WTC11 (cell line): ENCODE data around the gene RTN4. TPM values are rescaled to one million over a fixed set of nuclear protein-coding genes. Genes with fewer than 3 reads are reported as not detected.

Source experiments
- ATAC-seq: fragments of 200-7000 bp; cut with Tn5 transposase; 2 replicates; pipeline ENCODE4 v1.10.0; 2021; ENCODE audit warnings: mild to moderate bottlenecking, moderate library complexity
- CTCF ChIA-PET: fragments of 300-600 bp; sonication (Branson Sonifier 250); formaldehyde crosslinking; loops from one replicate; lab custom pipeline; 2021; ENCODE audit warnings: antibody characterized with exemption; lab: Charles Lee
- POLR2A ChIA-PET: fragments of 350-600 bp; sonication (Branson Sonifier 250); formaldehyde crosslinking; loops from one replicate; lab custom pipeline; 2021; ENCODE audit warnings: antibody characterized with exemption; lab: Charles Lee
- DNase-seq: peaks from one replicate; pipeline ENCODE4 v3.0.0; 2021; ENCODE audit warnings: low spot score
- H3K27ac Mint-ChIP-seq: 2 replicates; pipeline ENCODE4 v1.8.0; 2021; ENCODE audit warnings: mixed read lengths
- H3K27me3 Mint-ChIP-seq: 2 replicates; pipeline ENCODE4 v1.8.0; 2021; ENCODE audit warnings: low read depth, mild to moderate bottlenecking, moderate library complexity, mixed read lengths
- H3K36me3 Mint-ChIP-seq: 2 replicates; pipeline ENCODE4 v1.8.0; 2021; ENCODE audit warnings: mixed read lengths
- H3K4me1 Mint-ChIP-seq: 2 replicates; pipeline ENCODE4 v1.8.0; 2022; ENCODE audit warnings: mixed read lengths
- H3K4me3 Mint-ChIP-seq: 2 replicates; pipeline ENCODE4 v1.8.0; 2021; ENCODE audit warnings: mild to moderate bottlenecking, moderate library complexity, mixed read lengths
- H3K9me3 Mint-ChIP-seq: 2 replicates; pipeline ENCODE4 v1.8.0; 2021; ENCODE audit warnings: mixed read lengths
- AFF4 ChIP-seq: sonication (generic); formaldehyde crosslinking; IDR thresholded peaks from 2 replicates; pipeline ENCODE4 v1.8.1; 2023; ENCODE audit warnings: mild to moderate bottlenecking, missing genetic modification reagents, borderline replicate concordance
- CDX4 ChIP-seq: fragments of 250-450 bp; sonication (Bioruptor Pico); IDR thresholded peaks from 2 replicates; pipeline ENCODE4 v1.9.0; 2021; ENCODE audit warnings: moderate library complexity, mild to moderate bottlenecking, inconsistent platforms, borderline replicate concordance
- CREM ChIP-seq: sonication (generic); formaldehyde crosslinking; IDR thresholded peaks from 2 replicates; pipeline ENCODE4 v1.8.1; 2022; ENCODE audit warnings: mild to moderate bottlenecking, missing genetic modification reagents, moderate library complexity
- ELF4 ChIP-seq: sonication (generic); formaldehyde crosslinking; IDR thresholded peaks from 2 replicates; pipeline ENCODE4 v1.8.1; 2022; ENCODE audit warnings: low read depth, mild to moderate bottlenecking, moderate library complexity, missing genetic modification reagents
- ERG ChIP-seq: fragments of 250-450 bp; sonication (Bioruptor Pico); IDR thresholded peaks from 2 replicates; pipeline ENCODE4 v1.8.0; 2021; ENCODE audit warnings: mild to moderate bottlenecking
- JAZF1 ChIP-seq: fragments of 250-450 bp; sonication (Bioruptor Pico); IDR thresholded peaks from 2 replicates; pipeline ENCODE4 v1.9.0; 2021; ENCODE audit warnings: moderate library complexity, mild to moderate bottlenecking, inconsistent platforms
- JUN ChIP-seq: sonication (generic); formaldehyde crosslinking; IDR thresholded peaks from 2 replicates; pipeline ENCODE4 v1.8.0; 2023; ENCODE audit warnings: mild to moderate bottlenecking, missing genetic modification reagents
- NR2C2 ChIP-seq: sonication (generic); formaldehyde crosslinking; IDR thresholded peaks from 2 replicates; pipeline ENCODE4 v1.8.0; 2022; ENCODE audit warnings: mild to moderate bottlenecking, missing genetic modification reagents
- PRRX2 ChIP-seq: fragments of 250-450 bp; sonication (Bioruptor Pico); IDR thresholded peaks from 2 replicates; pipeline ENCODE4 v1.8.0; 2021; ENCODE audit warnings: mild to moderate bottlenecking
- SMAD3 ChIP-seq: sonication (generic); formaldehyde crosslinking; IDR thresholded peaks from 2 replicates; pipeline ENCODE4 v1.8.0; 2022; ENCODE audit warnings: missing genetic modification reagents, mild to moderate bottlenecking, borderline replicate concordance
- SP1 ChIP-seq: sonication (generic); formaldehyde crosslinking; conservative IDR thresholded peaks from 2 replicates; pipeline ENCODE4 v1.8.1; 2022; ENCODE audit warnings: missing genetic modification reagents
- TCF7 ChIP-seq: sonication (generic); formaldehyde crosslinking; IDR thresholded peaks from 2 replicates; pipeline ENCODE4 v1.8.0; 2022; ENCODE audit warnings: mild to moderate bottlenecking, low read depth, missing genetic modification reagents, moderate library complexity
- ZNF219 ChIP-seq: sonication (generic); formaldehyde crosslinking; IDR thresholded peaks from 2 replicates; pipeline ENCODE4 v1.8.0; 2023; ENCODE audit warnings: missing genetic modification reagents, mild to moderate bottlenecking, borderline replicate concordance
- ZNF232 ChIP-seq: sonication (generic); formaldehyde crosslinking; IDR thresholded peaks from 2 replicates; pipeline ENCODE4 v1.8.0; 2022; ENCODE audit warnings: mild to moderate bottlenecking, missing genetic modification reagents
- ZNF263 ChIP-seq: sonication (generic); formaldehyde crosslinking; IDR thresholded peaks from 2 replicates; pipeline ENCODE4 v1.8.1; 2022; ENCODE audit warnings: low read depth, mild to moderate bottlenecking, moderate library complexity, missing genetic modification reagents
- total RNA-seq: library from RNA; stranded (reverse); gene quantifications from 3 replicates; pipeline ENCODE4 v1.2.3, GENCODE V29; 2021
- TF ChIP-seq, protein P1 (sequence below): fragments of 200-600 bp; IDR thresholded peaks from 2 replicates; pipeline ENCODE4 v1.8.0; 2022; ENCODE audit warnings: antibody characterized with exemption
- TF ChIP-seq, protein P2 (sequence below): sonication (generic); formaldehyde crosslinking; IDR thresholded peaks from 2 replicates; pipeline ENCODE4 v1.8.0; 2023; ENCODE audit warnings: missing genetic modification reagents, mild to moderate bottlenecking, borderline replicate concordance
- TF ChIP-seq, protein P3 (sequence below): sonication (generic); formaldehyde crosslinking; IDR thresholded peaks from 2 replicates; pipeline ENCODE4 v1.8.1; 2022; ENCODE audit warnings: mild to moderate bottlenecking, missing genetic modification reagents, moderate library complexity, borderline replicate concordance
- TF ChIP-seq, protein P4 (sequence below): sonication (generic); formaldehyde crosslinking; conservative IDR thresholded peaks from 2 replicates; pipeline ENCODE4 v1.8.1; 2022; ENCODE audit warnings: mild to moderate bottlenecking, missing genetic modification reagents

The RTN4 gene
- total RNA-seq, 1 experiment from 2014 or later = 202 TPM

DNA sequence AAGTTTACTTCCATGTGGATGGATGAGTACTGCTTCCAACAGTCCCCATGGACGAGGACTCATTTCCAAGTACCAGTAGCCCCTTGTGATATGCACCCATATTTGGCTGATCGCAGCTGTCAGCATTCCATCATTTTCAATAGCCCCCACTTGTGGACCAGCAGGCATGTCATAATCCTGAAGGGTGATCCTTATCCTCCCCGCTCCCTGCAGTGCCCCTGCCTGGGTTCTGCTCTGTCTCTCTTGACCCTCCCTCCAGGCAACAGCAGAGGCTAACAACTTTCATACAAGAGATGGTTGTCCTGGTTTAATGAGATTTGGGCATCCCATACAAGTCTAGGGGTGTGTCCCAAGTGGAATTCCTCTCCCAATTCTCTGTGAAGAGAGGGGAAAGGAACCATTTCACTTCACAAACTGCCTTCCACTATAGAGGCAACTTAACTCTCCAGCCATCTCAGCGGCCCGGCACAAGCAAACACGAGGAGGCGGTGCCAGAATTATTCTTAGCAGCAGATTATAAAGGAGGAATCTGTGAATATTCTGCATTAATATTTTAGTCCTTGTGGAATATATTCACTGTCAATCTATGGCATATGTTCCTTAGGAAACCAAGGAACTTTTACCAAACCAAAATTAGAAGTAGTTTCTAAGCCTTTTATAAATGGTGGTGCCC, 110.7 kb downstream of the RTN4 start (continued):
- TF ChIP-seq CREM = no peak
- TF ChIP-seq, protein P1, sequence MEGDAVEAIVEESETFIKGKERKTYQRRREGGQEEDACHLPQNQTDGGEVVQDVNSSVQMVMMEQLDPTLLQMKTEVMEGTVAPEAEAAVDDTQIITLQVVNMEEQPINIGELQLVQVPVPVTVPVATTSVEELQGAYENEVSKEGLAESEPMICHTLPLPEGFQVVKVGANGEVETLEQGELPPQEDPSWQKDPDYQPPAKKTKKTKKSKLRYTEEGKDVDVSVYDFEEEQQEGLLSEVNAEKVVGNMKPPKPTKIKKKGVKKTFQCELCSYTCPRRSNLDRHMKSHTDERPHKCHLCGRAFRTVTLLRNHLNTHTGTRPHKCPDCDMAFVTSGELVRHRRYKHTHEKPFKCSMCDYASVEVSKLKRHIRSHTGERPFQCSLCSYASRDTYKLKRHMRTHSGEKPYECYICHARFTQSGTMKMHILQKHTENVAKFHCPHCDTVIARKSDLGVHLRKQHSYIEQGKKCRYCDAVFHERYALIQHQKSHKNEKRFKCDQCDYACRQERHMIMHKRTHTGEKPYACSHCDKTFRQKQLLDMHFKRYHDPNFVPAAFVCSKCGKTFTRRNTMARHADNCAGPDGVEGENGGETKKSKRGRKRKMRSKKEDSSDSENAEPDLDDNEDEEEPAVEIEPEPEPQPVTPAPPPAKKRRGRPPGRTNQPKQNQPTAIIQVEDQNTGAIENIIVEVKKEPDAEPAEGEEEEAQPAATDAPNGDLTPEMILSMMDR = no peak
- TF ChIP-seq ZNF263 (CRISPR knock-in tag) = no peak

- Mint-ChIP-seq H3K27ac (no peak overlapping the region), H3K36me3 (no peaks in the 10 kb centered on the region), H3K9me3 (peaks cover 9% of the 10 kb centered on the region; the same call in 1 of the 2 replicates), H3K4me3 (no peak overlapping the region), H3K4me1 (no peaks in the 10 kb centered on the region), H3K27me3 (no peaks in the 10 kb centered on the region)
- CTCF ChIA-PET = no interaction called here
- TF ChIP-seq JUN (no peak), ZNF219 (CRISPR knock-in tag) (no peak), SP1 (CRISPR knock-in tag) (no peak), NR2C2 (no peak), TCF7 (CRISPR knock-in tag) (no peak)
- TF ChIP-seq, protein P2, sequence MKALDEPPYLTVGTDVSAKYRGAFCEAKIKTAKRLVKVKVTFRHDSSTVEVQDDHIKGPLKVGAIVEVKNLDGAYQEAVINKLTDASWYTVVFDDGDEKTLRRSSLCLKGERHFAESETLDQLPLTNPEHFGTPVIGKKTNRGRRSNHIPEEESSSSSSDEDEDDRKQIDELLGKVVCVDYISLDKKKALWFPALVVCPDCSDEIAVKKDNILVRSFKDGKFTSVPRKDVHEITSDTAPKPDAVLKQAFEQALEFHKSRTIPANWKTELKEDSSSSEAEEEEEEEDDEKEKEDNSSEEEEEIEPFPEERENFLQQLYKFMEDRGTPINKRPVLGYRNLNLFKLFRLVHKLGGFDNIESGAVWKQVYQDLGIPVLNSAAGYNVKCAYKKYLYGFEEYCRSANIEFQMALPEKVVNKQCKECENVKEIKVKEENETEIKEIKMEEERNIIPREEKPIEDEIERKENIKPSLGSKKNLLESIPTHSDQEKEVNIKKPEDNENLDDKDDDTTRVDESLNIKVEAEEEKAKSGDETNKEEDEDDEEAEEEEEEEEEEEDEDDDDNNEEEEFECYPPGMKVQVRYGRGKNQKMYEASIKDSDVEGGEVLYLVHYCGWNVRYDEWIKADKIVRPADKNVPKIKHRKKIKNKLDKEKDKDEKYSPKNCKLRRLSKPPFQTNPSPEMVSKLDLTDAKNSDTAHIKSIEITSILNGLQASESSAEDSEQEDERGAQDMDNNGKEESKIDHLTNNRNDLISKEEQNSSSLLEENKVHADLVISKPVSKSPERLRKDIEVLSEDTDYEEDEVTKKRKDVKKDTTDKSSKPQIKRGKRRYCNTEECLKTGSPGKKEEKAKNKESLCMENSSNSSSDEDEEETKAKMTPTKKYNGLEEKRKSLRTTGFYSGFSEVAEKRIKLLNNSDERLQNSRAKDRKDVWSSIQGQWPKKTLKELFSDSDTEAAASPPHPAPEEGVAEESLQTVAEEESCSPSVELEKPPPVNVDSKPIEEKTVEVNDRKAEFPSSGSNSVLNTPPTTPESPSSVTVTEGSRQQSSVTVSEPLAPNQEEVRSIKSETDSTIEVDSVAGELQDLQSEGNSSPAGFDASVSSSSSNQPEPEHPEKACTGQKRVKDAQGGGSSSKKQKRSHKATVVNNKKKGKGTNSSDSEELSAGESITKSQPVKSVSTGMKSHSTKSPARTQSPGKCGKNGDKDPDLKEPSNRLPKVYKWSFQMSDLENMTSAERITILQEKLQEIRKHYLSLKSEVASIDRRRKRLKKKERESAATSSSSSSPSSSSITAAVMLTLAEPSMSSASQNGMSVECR = no peak
- ATAC-seq (no peak), DNase-seq (no peak)
- POLR2A ChIA-PET = no interaction called here
These were observed 113.5 kb downstream of the RTN4 start for GRCh38 chr2:54936766-54937165.

- Mint-ChIP-seq H3K4me3 (no peak overlapping the region), H3K27ac (no peak overlapping the region)
- POLR2A ChIA-PET = no interaction called here
- TF ChIP-seq, protein P3, sequence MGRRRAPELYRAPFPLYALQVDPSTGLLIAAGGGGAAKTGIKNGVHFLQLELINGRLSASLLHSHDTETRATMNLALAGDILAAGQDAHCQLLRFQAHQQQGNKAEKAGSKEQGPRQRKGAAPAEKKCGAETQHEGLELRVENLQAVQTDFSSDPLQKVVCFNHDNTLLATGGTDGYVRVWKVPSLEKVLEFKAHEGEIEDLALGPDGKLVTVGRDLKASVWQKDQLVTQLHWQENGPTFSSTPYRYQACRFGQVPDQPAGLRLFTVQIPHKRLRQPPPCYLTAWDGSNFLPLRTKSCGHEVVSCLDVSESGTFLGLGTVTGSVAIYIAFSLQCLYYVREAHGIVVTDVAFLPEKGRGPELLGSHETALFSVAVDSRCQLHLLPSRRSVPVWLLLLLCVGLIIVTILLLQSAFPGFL (CRISPR knock-in tag) = no peak
- TF ChIP-seq JAZF1 (no peak), AFF4 (CRISPR knock-in tag) (no peak), ELF4 (no peak), CDX4 (no peak), PRRX2 (CRISPR knock-in tag) (no peak), ZNF232 (CRISPR knock-in tag) (no peak), SMAD3 (CRISPR knock-in tag) (no peak), ERG (CRISPR knock-in tag) (no peak)
- TF ChIP-seq, protein P4, sequence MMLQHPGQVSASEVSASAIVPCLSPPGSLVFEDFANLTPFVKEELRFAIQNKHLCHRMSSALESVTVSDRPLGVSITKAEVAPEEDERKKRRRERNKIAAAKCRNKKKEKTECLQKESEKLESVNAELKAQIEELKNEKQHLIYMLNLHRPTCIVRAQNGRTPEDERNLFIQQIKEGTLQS (CRISPR knock-in tag) = no peak
These were observed 114.9 kb downstream of the RTN4 start for GRCh38 chr2:54935389-54935788.

More at GRCh38 chr2:54935389-54935788, 114.9 kb downstream of the RTN4 start:
- CTCF ChIA-PET = no interaction called here
- Mint-ChIP-seq H3K36me3 (no peaks in the 10 kb centered on the region), H3K4me1 (no peaks in the 10 kb centered on the region), H3K9me3 (peaks cover 9% of the 10 kb centered on the region; the same call in 1 of the 2 replicates), H3K27me3 (no peaks in the 10 kb centered on the region)
- no peak for DNase-seq
- no peak for ATAC-seq
